Brain microvascular endothelial cell (primary cell): Measurements from ENCODE around the gene DGKG.

Experiments used
- DNase-seq: peaks from one replicate; pipeline ENCODE4 v3.0.0-alpha.2; 2020
- H3K27ac ChIP-seq: fragments of 250-450 bp; sonication (Bioruptor Pico); 2 replicates; pipeline ENCODE4 v1.5.1; 2020; ENCODE audit warnings: mild to moderate bottlenecking, moderate library complexity
- H3K27me3 ChIP-seq: fragments of 250-450 bp; sonication (Bioruptor Pico); replicated peaks from 2 replicates; pipeline ENCODE4 v1.5.1; 2020; ENCODE audit warnings: mild to moderate bottlenecking
- H3K36me3 ChIP-seq: fragments of 250-450 bp; sonication (Bioruptor Pico); replicated peaks from 2 replicates; pipeline ENCODE4 v1.5.1; 2020; ENCODE audit warnings: mild to moderate bottlenecking
- H3K4me3 ChIP-seq: 2 replicates; pipeline ENCODE4 v1.5.1; 2011; ENCODE audit warnings: low read depth, mild to moderate bottlenecking, control low read depth, low read length, moderate library complexity
- in situ Hi-C: cut with HindIII; loops from 2 replicates; pipeline ENCODE4 v1.10.0; 2017; ENCODE audit warnings: low sequenced_read_pairs, low pct_ligation_motif_present
- TF ChIP-seq, protein P1 (sequence below): IDR thresholded peaks from 2 replicates; pipeline ENCODE4 v1.5.1; 2011; ENCODE audit warnings: low read depth, mild to moderate bottlenecking, moderate library complexity, low read length, control low read depth, inconsistent platforms; ENCODE audit errors: missing control alignments

Gene DGKG

DNA sequence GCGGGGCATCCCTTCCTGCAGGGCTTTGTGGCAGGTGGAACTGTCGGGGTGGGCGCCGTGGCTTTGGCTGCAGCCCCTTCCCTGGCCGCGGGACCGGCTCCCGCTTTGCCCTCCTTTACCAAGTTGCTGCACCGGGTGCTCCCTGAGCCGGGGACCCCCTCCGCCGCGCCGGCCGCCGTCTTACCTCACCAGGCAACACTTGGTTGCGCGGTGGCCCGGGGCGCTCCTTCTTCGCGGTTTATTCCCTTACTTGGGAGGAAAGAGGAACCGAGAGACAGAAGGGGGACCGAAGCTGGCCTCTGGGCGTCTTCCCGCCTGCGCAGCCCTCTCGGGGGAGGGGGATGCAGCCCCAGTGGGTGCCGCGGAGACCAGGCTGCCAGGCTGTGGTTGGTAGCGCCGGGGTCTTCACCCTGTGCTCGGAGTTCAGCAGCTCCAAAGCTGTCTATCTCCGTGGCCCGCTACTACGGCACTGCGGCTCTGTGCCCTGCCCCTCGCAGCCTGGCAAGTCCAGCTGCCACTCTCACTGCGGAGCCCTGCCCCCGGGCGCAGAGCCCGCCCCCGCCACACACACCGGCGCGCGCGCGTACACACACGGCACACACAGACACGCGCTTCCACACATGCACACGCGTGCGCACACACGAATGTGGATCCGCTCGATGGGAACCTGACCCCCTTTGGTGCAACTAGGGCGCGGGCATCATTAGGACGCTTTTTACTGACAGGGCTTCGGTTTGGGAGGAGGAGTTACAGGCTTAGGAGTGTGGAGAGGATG lies at the start of gene DGKG:
TSS of gene DGKG (minus strand) at position 473 of the 775 bp plus-strand sequence. CDS start 41,775 bp downstream, outside the sequence.
- Histone ChIP-seq H3K27ac (no peak within 1 kb of the TSS), H3K36me3 (no peaks in the 10 kb centered on the region), H3K4me3 (peak within 1 kb of the TSS; percentile 47), H3K27me3 (peaks cover 20% of the 10 kb centered on the region)
- TF ChIP-seq, protein P1, sequence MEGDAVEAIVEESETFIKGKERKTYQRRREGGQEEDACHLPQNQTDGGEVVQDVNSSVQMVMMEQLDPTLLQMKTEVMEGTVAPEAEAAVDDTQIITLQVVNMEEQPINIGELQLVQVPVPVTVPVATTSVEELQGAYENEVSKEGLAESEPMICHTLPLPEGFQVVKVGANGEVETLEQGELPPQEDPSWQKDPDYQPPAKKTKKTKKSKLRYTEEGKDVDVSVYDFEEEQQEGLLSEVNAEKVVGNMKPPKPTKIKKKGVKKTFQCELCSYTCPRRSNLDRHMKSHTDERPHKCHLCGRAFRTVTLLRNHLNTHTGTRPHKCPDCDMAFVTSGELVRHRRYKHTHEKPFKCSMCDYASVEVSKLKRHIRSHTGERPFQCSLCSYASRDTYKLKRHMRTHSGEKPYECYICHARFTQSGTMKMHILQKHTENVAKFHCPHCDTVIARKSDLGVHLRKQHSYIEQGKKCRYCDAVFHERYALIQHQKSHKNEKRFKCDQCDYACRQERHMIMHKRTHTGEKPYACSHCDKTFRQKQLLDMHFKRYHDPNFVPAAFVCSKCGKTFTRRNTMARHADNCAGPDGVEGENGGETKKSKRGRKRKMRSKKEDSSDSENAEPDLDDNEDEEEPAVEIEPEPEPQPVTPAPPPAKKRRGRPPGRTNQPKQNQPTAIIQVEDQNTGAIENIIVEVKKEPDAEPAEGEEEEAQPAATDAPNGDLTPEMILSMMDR: no peak
- in situ Hi-C loops: no loop called here
- DNase-seq: no peak

DNA sequence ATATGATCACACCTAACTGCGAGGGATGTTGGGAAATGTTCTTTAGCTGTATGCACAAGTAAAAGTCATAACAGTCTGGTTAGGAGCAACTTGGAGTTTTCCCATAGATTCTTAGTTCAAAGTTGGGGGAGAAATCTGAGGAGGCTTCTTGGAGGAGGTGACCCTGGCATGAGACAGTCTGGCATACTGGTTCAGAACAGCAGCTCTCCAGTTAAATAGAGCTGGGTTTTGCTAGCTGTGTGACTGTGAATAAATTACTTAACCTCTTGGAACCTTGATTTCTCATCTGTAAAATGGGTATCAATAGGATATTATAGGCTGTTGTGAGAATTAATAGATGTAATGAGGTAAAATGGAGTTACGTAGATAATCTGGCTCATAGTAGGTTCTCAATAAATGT lies 49.1 kb upstream of the DGKG start:
- Histone ChIP-seq H3K27ac (no peak overlapping the region), H3K27me3 (no peaks in the 10 kb centered on the region), H3K4me3 (no peak overlapping the region), H3K36me3 (no peaks in the 10 kb centered on the region)
- TF ChIP-seq, protein P1: no peak
- no peak for DNase-seq
- in situ Hi-C loops: no loop called here

DNA sequence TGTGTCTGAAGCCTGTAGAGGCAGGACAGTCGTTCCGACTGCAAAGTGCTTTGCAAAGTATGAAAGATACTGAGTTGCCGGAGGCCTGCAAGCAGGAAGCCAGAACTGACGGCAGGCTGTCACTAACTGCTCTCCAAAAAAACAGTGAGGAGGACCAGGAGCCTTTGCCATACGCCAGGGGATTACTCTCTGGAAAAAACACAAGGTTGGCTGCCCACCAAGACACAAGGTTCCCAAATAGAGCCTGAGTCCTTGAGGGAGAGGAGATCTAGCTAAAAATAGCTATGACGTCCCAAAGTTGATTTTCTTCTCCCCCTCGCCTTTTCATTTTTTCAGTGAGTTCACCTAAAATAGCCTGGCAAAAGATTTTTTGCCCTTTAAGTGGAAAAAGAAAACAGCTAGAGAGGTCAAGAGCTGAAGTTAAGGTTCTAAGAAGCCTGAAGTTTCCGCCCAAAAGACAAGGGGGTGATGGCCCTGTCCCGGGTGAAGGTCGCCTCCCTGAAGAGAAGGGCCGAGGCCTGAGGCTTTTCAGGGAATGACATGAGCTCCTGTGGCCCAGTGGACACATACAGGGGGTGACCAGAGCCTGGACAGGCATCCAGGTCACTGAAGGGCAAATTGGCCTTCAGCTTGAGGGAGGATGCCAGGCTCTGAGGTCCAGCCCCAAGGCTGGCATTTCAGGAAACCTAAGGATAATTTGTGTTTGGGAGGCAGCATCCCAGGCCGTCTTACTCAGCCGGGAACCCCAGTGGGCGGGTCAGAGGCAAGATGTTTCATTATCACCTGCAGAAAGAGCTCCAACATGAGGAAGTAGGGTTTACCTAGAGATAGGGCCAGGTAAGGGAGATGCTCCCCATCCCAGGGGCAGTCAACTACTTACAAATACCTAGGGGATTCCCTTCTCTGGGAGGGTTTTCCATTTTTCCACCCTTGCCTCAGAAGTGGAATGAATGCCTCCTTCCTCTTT lies 44.9 kb upstream of the DGKG start:
- Histone ChIP-seq H3K36me3 (no peaks in the 10 kb centered on the region), H3K4me3 (no peak overlapping the region), H3K27me3 (no peaks in the 10 kb centered on the region), H3K27ac (no peak overlapping the region)
- in situ Hi-C loops: no loop called here
- TF ChIP-seq, protein P1: no peak
- no peak for DNase-seq

DNA sequence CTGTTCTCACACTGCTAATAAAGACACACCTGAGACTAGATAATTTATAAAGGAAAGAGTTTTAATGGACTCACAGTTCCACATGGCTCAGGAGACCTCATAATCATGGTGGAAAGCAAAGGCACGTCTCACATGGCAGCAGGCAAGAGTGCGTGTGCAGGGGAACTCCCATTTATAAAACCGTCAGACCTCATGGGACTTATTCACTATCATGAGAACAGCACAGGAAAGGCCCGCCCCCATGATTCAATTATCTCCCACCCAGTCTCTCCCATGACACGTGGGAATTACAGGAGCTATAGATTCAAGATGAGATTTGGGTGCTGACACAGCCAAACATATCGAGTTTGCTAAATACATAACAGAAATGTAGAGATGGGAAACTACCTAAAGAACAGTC lies 39.5 kb upstream of the DGKG start:
- DNase-seq: no peak
- TF ChIP-seq, protein P1: no peak
- Histone ChIP-seq H3K36me3 (no peaks in the 10 kb centered on the region), H3K27ac (no peak overlapping the region), H3K27me3 (no peaks in the 10 kb centered on the region), H3K4me3 (no peak overlapping the region)
- in situ Hi-C loops: no loop called here

DNA sequence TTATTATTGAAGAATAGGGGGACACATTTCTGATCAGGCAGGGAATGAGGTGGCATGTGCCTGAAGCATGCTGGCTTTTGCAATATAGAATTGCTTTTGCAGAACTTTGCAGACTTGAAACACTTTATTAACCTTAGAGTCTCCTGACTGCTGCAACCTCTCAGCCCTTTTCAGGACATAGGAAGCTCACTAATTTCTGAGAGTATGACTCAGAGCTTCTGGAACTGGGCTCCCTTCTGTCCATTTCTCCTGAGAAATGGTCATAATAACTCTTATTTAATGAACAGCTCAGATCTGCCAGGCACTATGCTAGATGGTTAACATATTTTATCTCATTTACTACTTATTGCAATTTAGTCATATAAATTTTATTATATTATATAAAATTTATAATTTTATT lies 38.6 kb upstream of the DGKG start:
- H3K36me3 ChIP-seq: no peaks in the 10 kb centered on the region
- DNase-seq: peak; percentile 5
- no peak overlapping the region for H3K4me3 ChIP-seq
- no peaks in the 10 kb centered on the region for H3K27me3 ChIP-seq
- no peak overlapping the region for H3K27ac ChIP-seq
- in situ Hi-C loops: no loop called here
- TF ChIP-seq, protein P1: no peak
